GM19043 (cell line): Measurements from ENCODE around the gene ABHD14A.
A peak's percentile ranks its signal among the peaks of the same experiment; 100 is the strongest.

Source experiments
- ATAC-seq: cut with Tn5 transposase; IDR thresholded peaks from one replicate; pipeline ENCODE4 v1.9.1; 2021; ENCODE audit warnings: low read depth; ENCODE audit not compliant: unreplicated experiment

ABHD14A gene

DNA sequence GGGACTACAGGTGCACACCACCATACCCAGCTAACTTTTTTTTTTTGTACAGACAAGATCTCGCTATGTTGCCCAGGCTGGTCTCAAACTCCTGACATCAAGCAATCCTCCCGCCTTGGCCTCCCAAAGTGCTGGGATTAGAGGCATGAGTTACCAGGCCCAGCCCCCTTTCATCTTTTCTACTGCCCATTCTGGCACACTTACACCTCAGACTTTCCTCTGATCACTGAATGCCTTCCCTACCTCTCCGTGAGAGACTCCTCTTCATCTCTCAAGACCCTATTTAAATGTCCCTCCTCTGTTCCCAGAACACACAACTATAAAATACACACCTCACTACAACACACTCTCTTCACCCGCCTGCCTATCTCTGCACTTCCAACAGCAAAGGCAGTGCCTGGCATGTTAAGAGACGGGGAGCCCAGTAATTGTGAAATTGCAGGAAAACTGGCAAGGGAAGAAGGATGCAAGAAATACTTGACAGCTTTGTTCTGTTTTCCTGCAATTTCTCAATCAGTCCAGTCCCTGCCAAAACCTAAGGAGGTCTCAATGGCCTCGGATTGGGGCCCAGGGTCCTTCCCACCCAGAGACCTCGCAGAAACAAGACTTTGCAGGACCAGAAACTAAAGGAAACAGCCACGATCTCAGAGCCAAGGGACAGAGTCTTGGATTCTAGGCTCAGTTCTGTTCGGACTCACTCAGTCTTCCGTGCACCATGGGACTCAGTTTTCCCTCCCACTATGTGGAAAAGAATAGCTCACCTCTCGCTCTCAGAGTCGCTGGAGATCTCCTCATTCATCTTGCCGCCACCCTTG lies 34.0 kb upstream of the ABHD14A start:
- no peak for ATAC-seq

DNA sequence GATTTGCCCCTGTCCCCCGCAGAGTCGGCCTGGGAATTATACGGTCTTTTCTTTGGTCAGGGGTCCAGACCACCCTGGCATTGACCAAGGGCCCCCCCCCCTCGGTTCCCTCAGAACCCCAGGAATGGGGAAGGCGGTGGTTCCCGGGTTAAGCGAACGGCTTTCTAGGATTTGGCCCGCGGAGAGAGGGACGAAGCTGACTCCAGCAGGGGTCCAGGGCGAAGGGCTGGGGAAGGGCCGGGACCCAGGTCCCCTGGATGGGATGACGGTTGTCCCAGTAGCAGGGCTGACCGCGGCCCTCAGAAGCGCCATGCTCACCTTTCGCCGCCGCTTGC lies 33.4 kb upstream of the ABHD14A start:
- no peak for ATAC-seq

DNA sequence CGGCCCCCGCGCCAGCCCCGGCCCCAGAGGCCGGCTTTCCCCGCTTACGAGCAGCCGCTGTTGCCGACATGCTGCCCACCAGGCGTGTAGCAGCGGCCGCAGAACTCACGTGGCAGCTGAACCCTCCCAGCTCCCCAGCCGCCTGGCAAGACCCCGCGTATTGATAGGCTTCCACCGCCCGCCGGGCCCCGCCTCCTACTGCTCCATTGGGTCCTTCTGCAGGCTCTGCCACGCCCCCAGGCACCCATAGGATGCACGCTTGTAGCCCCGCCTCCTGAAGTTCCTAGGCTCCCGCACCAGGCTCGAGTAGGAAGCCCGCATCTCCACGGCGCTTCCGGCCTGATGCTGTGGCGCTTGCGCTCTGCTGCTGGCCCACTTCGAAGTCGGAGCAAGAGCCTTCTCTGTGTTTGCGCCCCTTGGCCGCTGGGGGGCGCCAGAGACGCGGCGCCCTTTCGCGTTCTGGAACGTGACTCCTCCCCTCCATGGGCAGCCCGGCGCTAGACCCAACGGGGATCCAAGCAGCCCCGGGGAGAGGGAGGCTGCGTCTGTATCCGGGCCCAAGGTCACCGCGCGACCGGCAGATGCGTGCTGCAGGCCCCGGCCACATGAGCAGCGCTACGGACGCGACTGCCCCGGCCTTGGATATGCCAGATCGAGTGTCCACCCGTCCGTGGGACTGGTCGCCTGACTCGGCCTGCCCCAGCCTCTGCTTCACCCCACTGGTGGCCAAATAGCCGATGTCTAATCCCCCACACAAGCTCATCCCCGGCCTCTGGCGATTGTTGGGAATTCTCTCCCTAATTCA lies 32.9 kb upstream of the ABHD14A start, which contains the start of the genes PARP3 and RRP9:
Gene PARP3, plus strand, starts transcription at position 566 of the 805 bp plus-strand sequence. CDS start 993 bp downstream, outside the sequence.
Gene RRP9, minus strand, starts transcription at position 107 of the 805 bp plus-strand sequence. Its CDS starts 37 bp downstream, at position 70.
- peak; percentile 84 for ATAC-seq

DNA sequence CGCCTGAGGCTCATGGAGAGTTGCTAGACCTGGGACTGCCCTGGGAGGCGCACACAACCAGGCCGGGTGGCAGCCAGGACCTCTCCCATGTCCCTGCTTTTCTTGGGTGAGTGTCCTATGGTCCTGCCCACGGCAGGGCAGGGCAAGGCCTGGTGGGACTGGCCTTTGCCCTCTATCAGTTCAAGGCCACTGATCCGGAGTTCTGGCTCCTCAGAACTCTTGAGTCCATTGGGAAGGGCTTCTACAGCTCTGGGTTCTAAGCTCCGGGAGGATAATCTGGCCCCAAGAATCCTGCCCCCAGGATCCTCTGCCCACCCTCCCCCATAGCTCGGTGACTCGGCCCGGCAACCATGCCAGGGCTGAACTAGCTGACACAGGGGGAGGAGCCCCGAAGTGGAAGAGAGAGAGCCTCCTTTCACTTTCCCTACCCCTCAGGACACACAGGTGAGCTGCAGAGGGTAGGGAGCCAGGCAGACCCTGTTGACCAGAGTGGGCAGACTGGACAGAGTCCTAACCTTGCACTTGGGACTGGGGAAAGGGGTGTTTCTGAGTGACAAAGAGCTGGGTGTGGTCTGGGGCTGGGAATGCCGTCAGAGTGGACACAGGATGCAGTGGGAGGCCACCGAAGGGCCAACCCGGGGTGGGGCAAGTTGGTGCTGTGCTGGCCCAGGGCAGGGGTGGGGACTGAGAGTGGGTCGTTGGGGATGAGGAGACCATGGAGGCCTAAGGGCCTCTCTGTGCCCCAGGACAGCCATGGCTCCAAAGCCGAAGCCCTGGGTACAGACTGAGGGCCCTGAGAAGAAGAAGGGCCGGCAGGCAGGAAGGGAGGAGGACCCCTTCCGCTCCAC lies 32.0 kb upstream of the ABHD14A start:
- ATAC-seq = peak; percentile 26

DNA sequence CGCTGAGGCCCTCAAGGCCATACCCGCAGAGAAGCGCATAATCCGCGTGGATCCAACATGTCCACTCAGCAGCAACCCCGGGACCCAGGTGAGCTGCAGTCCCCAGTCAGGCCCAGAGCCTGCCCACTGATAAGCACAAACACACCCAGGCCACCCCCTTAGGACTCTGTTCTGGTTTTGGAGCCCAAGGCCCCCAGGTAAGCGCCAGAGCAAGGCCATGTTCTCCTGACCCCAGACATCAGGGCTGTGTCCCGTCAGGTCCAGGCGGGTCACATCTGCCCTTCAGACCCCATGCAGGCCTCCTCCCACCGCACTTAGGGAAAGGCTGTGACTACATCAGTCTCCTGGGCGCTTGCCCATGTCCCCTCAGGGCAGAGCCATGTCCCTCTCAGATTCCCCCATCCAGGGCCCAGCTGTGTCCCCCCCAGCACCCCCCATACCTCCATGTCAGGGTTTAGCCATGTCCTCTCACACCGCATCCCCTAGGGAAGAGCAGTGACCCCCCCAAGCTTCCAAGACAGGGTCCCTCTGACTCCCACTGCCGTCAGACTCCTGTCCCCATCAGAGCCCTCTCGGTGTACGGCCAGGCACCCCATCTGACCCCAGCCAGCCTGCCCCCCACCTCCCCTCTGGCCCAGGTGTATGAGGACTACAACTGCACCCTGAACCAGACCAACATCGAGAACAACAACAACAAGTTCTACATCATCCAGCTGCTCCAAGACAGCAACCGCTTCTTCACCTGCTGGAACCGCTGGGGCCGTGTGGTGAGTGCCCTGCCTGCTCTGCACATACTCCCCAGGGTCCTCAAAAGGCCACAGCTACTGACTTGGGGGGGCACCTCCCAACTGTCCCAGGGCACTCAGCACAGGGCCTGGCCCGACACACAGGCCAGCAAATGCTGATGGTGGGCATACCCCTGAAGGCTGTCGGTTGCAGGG lies 31.1 kb upstream of the ABHD14A start:
- ATAC-seq = no peak

DNA sequence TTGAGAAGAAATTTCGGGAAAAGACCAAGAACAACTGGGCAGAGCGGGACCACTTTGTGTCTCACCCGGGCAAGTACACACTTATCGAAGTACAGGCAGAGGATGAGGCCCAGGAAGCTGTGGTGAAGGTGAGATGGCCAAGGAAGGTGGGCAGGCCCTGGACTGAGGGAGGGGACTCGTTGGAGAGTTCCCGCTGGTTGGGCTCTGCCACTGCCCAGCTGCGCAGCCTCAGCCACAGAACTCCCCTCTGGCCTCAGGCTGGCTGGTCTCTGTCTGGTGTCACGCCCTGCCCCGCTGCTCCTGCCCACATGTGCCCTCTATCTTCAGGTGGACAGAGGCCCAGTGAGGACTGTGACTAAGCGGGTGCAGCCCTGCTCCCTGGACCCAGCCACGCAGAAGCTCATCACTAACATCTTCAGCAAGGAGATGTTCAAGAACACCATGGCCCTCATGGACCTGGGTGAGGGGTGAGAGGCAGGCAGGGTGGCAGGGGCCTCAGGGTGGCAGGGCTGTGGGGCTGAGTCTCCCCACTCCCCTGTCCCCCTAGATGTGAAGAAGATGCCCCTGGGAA lies 30.3 kb upstream of the ABHD14A start:
- ATAC-seq = no peak

DNA sequence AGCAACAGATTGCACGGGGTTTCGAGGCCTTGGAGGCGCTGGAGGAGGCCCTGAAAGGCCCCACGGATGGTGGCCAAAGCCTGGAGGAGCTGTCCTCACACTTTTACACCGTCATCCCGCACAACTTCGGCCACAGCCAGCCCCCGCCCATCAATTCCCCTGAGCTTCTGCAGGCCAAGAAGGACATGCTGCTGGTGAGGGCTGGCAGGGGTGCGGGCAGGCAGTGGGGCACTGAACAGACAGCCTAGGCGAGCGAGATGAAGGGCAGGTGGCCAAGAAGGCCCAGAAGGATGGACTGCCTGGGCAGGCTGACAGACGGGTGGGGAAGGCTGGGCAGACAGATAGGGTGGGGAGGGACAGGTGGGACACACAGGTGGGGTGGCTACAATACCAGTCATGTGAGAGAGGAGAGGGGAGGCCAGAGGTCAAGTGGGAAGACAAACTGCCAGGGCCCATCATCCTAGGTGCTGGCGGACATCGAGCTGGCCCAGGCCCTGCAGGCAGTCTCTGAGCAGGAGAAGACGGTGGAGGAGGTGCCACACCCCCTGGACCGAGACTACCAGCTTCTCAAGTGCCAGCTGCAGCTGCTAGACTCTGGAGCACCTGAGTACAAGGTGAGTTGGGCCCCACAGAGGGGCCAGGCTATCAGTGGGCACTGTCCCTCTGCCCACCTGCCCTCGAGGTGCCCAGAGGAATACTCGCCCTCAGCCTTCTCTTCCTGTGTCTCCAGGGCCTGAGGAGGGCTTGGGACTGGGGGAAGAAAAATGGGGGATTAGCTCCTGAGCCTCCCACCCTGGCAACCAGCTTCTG lies 29.6 kb upstream of the ABHD14A start:
- ATAC-seq = no peak

DNA sequence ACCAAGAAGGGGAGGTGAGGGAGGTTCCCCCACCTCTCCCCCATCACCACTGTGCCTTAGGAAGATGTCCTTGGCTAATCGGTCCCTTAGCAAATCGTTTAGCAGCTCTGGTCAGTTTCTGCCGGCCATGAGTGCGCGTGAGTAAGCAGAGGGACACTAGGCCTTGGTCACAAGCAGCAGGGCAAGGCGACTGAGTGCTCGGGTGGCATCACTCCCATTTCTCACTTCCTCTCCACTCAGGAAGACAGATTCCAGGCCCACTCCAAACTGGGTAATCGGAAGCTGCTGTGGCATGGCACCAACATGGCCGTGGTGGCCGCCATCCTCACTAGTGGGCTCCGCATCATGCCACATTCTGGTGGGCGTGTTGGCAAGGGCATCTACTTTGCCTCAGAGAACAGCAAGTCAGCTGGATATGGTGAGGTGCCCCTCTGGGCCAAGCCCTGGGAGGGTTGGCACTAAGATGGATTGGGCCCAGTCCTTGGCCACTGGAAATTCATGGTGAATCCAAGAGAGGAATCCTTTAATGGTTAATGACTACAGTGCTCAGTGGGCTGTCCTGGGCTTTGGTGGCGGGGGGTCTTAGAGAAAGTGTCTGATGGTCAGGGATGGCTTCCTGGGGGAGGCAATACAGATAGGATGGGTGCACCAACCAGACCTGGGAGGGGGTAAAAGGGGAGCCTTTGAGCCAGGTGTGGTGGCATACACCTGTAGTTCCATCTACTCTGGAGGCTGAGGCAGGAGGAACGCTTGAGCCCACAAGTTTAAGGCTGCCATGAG lies 28.7 kb upstream of the ABHD14A start:
- ATAC-seq = no peak

DNA sequence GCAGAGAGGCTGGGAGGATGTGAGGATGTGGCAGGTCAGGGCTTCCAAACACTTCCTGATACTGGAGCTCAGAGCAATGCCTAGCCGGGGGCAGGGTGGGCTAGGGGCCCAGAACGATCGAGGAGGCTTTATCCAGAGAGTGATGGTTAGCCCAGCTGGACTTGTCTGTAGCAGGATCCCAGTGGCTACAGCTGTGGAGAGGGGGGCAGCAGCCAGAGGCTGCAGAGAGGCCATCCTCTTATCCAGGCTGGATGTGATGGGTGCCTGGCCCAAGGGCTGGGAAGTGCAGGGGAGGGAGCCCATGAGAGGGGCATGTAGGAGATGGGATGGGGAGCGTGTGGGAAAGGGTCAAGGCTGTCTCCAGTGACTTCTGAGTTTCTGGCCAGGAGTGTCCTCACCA lies 28.1 kb upstream of the ABHD14A start:
- no peak for ATAC-seq

DNA sequence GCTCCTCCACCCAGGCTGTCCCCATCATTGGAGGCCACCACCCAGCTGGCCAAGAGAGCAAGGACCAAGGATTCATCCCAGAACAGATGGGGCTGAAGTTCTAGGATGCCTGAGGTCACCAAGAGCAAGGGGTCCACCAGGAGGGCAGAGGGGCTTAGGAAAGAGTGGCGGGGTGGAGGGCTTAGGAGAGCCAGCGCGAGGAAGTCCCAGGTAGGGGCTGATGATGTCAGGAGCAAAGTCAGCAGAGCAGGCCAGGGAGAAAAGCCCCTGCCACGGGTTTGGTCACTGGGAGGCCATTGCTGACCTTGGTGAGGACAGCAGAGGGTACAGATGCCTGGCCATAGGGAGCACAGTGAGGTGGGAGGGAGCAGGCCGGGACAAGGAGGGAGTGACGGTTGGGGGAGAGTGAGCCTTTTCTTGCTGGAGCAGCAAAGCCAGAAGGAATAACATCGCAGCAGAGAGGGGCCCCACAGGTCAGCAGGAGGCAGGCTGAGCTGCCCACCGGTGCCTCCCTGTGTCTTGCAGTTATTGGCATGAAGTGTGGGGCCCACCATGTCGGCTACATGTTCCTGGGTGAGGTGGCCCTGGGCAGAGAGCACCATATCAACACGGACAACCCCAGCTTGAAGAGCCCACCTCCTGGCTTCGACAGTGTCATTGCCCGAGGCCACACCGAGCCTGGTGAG lies 27.5 kb upstream of the ABHD14A start:
- no peak for ATAC-seq

DNA sequence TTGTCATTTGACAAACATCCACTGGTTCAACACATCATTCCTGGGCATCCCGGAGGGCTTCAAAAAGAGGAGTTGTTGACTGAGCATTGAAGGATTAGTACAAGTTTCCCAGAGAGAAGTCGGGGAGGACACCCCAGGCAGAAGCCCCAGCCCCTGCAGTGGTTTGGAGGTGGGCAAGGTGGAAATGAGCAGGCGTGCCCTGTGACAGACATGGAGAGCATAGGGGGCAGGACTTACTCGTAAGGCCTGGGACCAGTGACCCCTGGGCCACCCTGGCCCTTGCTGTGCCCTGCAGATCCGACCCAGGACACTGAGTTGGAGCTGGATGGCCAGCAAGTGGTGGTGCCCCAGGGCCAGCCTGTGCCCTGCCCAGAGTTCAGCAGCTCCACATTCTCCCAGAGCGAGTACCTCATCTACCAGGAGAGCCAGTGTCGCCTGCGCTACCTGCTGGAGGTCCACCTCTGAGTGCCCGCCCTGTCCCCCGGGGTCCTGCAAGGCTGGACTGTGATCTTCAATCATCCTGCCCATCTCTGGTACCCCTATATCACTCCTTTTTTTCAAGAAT lies 26.8 kb upstream of the ABHD14A start:
- ATAC-seq = no peak

DNA sequence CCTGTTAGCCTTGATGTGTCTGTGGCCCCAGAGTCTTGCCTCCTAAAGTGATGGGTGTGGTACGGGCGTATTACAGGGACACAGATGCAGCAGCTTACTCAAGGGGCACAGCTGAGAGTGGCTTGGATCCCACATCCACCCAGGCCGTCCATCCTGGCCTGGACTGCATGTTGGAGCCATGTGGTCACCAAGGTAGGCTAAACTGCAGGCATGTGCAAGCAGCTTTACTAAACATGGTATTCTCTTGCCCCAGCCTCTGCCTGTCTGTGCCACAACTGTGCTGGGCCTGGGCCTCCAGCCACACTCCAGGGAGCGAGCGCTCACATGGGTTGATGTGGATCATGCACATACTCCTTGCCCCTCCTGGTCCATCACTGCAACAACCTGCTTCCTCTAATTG lies 25.7 kb upstream of the ABHD14A start:
- no peak for ATAC-seq

DNA sequence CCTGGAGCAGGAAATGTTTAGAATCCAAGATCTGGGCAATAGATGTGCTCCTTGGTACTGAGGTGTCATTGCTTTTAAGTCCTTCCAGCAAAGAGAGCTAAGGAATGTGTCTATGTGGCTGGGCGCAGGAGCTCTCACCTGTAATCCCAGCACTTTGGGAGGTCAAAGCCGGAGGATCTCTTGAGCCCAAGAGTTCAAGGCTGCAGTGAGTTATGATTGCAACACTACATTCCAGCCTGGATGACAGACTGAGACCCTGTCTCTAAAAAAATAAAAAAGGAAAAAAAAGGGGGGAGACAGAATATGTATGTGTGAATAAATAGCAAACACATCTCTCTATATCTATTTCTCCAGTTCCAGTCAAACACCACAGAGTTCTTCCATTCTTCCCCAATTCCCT lies 24.0 kb upstream of the ABHD14A start:
- no peak for ATAC-seq

DNA sequence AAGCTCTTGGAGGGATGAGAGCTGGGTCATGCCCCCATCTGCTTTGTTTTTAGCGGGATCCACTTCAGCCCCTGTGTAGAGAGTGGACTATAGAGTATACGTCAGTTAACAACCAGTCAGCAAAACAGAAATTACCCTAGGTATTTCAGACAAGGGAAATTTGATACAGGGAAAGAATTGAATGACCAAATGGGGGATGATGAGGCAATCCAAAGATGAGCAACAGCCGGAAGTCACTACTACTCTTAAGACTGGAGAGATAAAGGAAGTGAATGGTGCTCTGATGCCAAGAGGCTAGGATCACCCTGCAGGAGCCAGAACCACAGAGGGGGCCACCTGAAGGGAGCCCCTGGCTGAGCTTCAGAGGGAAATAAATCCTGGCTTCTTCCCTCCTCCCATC lies 21.4 kb upstream of the ABHD14A start:
- no peak for ATAC-seq

DNA sequence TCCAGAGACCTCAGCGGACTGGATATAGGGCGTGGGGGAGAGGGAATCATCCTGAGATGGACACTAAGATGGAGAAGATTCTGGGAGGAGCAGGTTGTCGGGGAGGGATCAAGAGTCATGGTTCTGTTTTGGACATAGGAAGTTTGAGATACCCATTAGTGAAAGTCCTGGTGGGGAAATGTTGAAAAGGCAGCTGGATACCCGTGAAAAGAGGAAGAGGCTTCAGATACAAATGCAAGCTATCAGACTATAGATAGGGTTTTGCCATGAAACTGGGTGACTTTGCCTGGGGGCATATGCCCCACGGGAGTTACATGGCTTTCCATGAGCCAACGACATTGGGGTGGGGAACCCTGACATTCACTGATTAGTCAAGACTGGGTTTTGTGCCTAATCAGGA lies 20.8 kb upstream of the ABHD14A start:
- ATAC-seq = no peak

DNA sequence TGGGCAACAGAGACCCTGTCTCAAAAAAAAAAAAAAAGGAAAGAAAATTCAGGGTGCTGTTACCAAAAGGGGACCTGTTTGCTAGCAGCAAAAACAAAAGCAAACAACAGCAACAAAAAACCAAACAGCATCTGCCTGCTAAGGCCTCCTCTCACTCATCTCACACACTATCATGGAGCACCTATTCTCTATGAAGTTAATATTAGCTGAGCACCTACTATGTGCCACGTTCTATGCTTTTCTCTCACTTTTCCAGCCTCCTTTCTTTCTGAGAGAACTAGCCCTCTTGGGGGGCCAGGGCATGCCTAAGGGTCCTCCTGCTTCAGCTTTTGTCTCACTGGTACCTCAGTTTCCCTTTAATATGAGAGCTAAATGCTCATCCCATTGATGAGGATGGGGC lies 20.2 kb upstream of the ABHD14A start:
- no peak for ATAC-seq
